Muscle of arm (tissue), 12 donors: ENCODE data around the gene P2RY12. TPM values are rescaled to one million over a fixed set of nuclear protein-coding genes. Genes with fewer than 3 reads are reported as not detected.

ENCODE experiments used
- DNase-seq: peaks from one replicate; pipeline ENCODE4 v3.0.0-alpha.2; 2013
- polyA plus RNA-seq, 12 donors: library from polyadenylated mRNA; unstranded; fragments of 120-200 nt; gene quantifications; one replicate each; pipeline ENCODE4 v1.2.1, GENCODE V29; 2013; ENCODE audit not compliant: insufficient read length in 12 of 12

The P2RY12 gene
- polyA plus RNA-seq, 12 donors = 0.41 to 2.5 (median 0.90) TPM; not detected in 2

DNA sequence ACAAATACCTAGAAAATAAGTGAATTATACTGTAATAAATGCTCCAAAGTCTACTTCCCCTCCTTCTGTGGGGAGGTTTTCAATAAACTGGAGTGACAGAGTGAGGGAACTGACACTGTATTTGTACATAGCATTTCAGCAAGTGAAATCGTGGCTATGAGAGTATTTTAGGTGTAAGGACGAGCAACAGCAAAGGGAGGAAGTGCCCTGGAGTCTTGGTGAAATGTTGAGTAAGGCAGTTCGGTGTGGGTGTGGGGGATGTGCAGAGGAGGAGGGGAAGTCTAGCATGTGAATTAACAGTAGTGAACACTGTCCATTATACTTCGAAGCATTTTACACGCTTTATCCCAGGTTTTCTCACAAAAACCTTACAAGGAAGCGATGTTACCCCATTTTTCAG lies 37.1 kb downstream of the P2RY12 start:
- no peak for DNase-seq

DNA sequence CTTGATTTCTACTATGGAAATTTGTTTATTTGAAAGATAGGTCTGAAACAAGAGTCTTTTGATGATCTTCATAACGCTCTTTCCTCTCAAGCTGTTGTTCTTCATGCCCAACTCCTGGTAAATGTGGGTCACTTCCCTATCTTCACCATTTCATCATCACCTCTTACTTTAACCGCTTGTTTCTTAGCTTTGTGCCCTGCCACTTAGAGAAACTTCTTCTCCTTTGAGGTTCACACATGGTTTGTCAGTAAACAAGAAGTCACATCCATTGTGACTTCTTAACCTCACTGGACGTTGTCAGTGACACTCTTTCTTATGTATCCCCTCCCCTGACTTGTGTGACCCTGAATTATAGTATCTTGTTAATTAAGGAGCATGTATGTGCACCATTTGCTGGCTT lies 38.3 kb downstream of the P2RY12 start:
- DNase-seq = no peak

DNA sequence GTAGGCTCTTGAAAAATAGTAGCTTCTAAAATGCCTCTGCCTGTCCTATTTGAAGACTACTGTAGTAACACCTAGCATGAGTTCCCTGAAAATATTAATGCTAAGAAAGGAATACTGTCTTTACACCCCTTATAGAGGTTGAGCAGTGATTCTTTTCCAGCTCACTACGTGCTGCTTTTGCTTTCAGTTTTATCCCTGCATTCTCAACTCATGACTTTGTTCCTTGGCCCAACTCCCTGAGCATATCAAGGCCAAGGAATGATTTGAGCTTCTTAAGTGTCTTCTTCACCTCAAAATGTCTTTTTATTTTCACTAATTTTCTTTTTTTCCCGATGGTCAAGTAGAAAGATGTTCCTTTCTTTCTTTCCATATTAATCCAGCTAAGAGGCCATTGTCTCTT lies 38.7 kb downstream of the P2RY12 start:
- DNase-seq = peak; percentile 79

DNA sequence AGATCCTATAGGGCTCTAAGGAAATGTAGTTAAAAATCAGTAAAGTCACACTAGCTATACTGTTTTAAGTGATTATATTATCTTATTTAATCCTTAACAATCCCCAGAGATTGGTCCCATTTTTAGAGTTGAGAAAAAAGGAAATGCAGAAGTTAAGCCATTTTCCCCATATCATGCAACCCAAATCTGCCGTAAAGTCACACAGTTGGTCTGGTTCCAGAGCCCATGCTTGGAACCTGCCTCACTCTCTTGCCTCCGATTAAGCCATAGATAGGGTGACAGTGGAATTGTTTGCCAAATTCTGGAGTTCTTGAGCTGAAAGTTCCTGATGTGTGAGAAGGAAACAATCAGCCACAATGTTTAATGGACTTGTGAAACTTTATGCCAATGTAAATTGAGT lies 52.9 kb downstream of the P2RY12 start:
- no peak for DNase-seq

DNA sequence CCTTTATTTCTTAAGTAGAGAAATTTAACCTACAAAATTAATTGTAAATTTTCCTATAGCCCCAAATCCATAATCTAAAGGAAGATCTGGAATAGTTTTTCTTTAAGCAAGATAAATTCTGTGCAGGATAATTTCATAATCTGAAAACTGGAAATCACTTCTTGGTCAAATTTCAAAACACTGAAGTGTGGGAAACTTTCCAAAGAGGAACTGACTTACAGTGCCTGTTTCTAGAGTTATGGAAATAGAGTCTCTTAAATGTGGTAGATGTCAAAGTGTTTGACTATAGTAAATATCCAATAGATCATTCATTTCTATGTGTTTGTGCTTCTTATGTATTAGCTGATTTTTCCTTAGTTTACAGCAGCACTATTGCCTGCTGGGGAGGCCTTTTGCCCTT lies 53.7 kb downstream of the P2RY12 start:
- peak; percentile 43 for DNase-seq

DNA sequence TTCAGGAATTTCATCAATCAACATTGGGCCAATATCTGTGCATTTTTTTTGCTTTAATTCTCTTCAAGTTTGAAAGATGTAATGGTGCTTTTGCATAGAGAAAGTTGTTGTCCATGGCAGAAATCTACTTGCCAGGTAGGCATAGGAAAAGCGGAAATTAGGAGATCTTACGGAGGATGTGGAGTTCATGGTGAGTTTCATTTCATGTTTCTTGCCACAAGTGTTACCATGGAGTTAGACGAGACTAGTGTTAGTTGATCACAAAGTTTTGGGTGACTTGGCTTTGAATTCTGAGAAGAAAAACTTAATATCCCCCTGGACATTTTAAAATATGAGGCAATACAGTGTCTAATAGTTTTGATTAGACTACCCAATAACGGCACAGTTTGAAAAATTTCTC lies 54.2 kb downstream of the P2RY12 start:
- DNase-seq = no peak

DNA sequence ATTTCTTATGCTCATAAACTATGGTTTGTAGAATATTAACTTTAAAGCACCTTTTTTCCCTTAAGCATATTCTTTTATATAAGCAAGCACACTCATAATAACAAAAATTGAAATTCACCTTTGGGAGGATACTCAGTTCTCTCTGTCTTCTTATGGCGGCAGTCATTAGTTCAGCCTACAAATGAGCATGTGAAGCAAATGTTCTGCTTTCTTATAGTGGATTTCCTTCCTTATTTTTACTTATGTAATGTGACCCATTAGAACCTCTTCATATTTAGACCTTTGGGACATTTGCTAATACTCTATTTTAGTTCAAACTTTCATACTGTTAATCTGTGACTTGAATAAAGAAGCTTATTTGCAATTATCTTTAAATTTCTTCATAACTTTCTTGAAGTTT lies 55.2 kb downstream of the P2RY12 start, which contains the start of gene P2RY13:
TSS of gene P2RY13 (minus strand) at position 187 of the 400 bp plus-strand sequence. CDS start at position 166, 21 bp downstream.
- no peak for DNase-seq

DNA sequence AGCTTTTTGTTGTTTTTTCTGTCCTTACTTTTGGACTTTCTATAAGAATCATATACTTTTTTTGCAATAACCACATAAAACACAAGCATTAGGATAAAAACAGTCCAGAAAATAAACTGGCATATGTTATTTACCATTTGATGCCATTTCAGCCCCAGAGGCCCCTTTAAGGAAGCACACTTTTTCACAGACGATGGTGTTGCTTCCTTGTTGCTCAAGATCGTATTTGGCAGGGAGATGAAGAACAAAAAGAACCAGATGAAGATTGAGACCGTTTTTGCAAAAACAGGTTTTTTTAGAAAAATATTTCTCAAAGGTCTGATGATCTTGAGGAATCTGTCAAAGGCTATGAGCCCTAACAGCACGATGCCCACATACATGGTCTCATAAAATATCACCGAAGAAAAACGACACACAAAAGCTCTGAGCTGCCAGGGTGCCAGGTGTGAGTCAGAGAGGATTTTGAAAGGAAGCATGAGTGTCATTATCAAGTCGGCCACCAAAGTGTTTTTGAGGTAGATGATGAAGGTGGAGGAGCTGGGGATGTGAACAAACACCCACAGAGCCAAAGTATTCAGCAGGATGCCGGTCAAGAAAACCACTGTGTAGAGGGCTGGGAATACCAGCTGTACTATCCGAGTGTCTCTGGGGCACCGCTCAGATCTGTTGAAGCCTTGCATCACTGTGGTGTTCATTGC lies 56.1 kb downstream of the P2RY12 start:
- DNase-seq = no peak

DNA sequence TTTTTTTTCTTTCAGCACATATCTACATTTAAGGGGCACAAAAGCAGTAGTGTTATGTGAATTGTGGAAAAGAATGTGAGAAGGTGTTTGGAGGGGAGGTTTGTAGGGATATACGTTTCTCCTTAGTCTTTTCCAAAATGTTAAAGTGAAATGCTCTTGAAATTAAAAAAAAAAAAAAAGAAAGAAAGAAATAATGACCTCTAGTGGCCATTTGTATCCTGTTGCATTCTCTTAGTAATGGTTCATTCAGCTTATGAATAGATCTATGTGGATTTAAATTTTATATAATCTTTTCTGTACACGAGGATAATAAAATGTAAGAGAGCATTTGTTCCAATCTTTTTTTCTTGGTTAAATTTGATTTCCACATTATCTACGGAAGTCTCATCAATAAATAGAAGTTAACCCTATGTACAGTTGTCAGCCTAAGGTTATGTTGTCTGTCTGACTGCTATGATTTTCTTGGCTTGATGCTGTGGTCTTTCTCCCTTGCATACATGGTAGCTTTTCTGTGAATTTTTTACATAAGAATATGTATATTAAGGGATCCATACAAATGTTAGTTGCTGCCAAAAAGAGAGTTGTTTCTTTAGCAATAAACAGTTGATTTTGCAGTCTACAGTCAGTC lies 56.9 kb downstream of the P2RY12 start:
- DNase-seq = no peak

DNA sequence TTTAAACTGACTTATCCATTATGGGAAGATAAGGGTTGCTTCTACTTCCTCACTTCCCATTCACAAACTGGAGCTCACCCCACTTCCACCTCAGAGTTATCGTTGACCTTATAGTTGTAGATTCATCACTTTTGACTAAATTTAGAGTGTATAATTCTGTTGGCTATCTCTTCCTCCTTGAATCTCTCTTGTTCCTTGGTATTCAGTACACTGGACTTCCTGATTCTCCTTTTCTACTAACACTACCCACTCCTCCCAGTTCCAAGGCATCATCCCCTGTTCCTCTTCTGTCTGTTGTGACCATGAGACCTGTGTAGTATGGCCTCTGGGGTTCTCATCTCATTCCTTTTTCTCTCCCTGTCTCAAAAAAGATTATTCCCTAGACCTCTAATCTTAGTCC lies 62.0 kb downstream of the P2RY12 start:
- no peak for DNase-seq

DNA sequence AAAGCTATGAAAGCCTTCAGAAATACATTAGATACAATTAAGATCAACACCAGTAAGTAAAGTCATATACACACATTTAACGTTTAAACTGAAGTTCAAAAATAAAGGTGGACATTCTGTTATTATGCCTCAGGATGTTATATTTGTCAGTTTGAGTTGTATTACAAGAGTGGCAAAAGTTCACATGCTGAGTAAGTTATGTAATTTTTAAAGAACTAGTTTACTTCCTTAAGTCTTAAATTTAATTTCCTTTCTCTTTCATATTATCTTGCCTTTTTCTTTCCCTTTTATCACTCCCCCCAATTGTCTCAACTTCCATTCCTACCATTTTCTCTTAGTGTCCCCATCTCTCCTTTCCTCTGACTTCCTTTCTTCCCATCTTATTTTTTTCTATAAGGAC lies 63.0 kb downstream of the P2RY12 start:
- no peak for DNase-seq

DNA sequence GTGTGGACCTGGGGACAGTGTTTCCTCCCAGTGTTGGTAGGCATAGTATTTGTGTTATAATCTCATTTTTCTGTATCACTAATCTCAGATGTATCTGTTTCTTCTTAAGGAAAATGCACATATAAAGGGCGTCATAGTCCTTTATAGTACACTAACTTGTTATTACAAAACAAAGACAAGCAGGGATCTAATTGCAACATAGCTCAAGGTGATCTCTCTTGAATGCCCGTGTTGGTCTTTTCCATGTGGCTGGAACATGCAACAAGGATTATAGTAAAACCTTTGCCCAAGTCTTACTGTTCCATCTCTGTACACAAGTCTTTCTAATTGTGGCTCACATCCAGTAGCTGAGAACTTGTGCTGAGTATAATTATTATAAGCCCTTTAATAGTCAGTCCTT lies 64.4 kb downstream of the P2RY12 start:
- DNase-seq = no peak

DNA sequence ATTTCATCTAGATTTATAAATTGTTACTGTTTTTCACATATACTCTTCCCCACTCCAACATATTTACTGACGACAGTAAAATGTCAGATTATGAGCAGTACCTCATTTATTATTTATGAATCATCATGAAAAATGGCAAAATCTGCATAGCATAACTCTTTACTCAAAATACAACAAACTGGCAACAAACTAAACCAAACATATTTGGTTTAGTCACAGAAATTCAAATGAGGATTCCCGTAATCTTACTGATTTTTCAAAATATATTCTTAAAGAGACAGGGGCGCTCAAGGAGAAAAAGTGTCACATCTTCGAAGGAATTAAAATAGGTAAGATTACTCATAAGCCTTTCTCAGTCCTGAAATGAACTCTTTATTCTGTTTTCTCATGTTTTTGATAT lies 64.9 kb downstream of the P2RY12 start:
- no peak for DNase-seq

DNA sequence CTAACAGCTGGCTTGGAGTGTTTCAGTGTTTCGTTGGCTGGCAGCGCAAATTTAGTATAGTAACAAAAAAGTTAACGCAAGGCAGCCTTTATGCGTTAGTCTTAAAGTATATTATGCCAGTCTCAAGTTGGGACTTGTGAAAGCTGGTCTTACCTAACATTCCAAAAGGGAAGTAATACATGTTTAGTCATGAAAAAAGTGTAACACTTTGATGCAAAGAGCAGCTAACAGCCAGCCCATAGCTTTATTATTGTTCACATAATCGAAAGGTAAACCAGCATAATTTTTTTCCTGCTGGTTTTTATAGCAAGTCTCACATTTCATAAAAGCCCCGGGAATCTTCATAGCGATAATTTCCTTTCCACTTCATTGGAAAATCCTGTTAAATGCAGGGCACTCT lies 65.6 kb downstream of the P2RY12 start:
- no peak for DNase-seq

DNA sequence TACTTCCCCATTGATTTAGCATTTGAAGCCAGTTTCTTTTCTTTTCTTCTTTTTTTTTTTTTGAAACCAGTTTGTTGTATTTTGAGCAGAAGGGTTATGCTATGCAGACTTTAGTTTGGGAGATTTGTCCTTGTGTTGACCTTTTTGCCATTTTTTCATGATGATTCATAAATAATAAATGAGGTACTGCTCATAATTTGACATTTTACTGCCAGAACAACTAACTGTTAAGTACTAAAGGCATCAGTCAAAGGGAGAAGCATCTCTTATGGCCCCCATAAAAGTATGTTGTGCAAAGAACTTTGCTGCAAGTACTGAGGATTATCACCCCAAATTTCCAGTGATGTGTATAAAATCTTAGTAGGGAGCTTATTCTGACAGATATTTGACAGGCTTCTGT lies 66.2 kb downstream of the P2RY12 start:
- no peak for DNase-seq

DNA sequence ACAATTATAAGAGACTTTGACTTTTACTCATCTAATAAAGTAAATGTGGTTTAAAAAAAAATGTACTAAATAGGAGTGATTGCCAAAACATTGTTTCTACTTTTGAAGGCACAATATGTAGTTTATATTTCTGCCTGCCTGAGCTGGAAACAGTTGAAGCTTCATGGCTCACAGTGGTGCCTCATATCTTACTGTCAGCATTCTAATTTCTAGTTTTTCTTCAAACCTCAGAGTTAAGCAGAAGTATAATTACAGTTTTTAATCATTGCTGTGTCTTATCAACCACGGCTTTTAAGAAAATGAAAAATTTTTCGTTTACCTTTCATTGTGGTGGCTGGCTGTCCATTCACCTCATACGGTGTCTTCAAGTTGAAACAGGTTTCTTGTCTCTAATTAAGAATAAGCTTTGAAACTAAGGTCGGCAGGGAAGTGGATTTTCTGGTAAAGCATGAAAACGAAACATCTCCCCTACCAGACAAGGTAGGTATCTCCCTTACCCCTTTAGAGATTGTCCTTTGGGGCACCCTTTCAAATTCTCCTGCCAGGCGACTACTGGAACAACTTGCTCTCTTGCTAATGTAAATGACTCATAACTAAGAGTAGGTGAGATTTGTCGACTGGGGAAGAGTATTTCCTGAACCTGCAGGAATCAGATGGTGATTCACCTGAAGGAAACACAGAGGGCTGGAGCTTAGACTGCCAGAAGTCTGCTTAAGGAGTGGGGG lies 68.1 kb downstream of the P2RY12 start, which contains the start of gene GPR87:
TSS of gene GPR87 (minus strand) at position 554 of the 725 bp plus-strand sequence. CDS start 16,720 bp downstream, outside the sequence.
- DNase-seq = no peak

DNA sequence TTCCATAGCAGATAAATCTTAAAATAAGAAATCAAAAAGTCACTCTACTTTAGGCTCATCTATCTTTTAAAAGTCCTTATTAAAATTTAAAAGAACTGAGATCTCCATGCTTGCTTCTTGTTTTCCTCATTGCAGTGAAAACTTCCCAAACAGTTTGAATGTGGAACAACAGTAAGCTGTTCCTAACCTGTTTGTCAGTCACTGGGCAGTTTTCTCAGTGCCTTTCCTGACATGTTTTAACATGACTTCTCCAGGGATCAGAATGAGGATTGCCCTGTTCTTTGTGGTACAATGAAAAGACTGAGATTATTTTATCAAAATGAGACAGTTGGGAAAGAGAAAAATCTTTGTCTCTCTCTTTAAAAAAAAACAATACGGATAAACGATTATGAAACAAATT lies 68.7 kb downstream of the P2RY12 start:
- no peak for DNase-seq

DNA sequence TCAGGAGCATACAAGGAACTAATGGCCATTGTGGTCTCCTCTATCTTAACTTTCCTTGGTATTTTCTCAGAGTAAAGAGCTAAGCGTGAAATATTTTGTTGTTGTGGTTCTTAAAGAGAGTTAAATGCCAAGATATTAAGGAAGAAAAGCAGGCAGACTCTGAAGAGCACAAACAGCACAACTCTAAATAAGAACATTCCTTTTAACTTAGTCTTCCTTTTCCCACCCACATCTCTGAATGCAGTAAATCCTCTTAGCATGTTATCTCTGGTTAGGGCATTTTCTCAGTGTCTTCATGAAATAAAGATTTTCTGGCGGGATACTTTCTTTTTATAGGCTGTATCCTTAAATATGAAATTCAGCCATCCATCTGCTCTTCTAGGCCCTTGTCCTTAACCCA lies 69.4 kb downstream of the P2RY12 start:
- DNase-seq = no peak

DNA sequence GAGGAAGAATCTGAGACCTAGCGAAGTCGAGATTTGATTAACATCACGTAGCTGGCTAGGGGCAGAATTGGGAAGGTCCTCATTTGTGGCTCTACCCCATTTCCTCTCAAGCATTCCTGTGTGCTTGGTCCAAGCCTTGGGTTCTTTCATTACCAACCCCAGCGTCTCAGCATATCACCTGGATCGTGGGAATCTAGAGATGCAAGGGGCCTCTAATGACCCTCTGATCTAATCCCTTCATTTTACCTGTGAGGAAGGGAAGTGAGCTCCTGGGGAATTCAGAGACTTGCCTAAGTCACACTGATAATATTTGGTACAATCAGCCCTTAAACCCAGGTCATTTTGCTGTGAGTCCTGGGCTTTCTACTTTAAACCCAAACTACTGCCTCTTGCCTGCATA lies 70.0 kb downstream of the P2RY12 start:
- no peak for DNase-seq

DNA sequence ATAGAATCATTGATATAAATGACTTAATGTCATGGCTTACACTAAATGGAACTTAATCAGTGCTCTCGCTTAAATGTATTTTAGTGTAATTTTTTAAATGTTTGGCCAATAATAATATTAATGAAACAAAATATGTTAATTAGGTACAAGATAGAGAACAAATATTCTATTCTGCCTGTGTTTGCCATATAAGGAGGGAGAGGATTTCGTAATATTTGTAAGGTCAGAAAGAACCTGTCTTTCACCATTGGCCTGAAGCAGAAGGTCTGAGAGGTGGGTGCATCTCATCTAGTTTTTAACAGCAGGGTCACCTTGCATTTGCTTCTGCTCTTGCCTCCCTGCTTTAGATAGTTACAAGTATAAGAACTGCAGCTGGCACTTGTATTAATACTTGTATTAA lies 70.4 kb downstream of the P2RY12 start:
- no peak for DNase-seq

DNA sequence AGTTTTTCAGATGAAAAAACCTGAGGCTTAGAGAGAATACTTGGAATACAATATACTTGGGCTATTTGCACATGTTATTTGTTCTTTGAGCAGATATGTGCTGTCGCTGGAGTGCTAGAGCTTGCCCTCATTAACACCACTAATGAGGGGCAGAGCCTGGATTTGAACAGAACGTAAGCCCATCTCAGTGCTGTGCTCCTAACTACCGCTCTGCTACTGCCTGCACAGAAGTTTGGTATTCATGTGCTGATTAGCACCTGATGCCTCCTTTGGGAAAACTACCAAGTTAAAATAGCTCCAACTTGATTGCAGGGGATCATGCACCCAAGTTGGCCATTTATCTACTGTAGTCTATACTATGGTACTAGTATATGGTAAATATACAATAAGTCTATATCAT lies 71.6 kb downstream of the P2RY12 start:
- DNase-seq = no peak

DNA sequence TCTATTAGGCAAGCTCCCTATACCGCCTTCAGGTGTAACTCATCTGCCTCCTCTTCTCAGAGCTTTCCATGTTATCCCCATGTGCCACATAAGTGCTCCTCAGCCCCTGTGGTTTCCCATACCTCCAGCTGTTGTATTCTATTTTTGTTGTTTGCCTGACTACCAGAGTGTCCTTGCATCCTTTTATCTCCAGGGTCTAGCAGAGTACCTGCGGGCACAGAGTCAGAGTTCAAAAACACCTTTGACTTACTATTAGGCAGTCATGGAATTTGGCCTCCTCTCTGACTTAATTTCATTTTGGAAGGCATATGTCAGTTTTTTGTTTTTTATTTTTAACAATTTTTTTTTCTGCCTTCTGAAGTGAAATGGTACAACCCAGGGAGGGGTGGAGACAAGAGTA lies 75.0 kb downstream of the P2RY12 start:
- DNase-seq = no peak
